Activated CD4-positive, alpha-beta T cell treated with anti-CD3 and anti-CD28 coated beads, Interleukin-2, amount 50 U/mL, for 48 hours (primary cell): Measurements from ENCODE around the gene CYB561D2.

ENCODE experiments used
- DNase-seq, 2 experiments: peaks; one replicate each; pipeline ENCODE4 v3.0.0-alpha.2; 2020

The CYB561D2 gene

DNA sequence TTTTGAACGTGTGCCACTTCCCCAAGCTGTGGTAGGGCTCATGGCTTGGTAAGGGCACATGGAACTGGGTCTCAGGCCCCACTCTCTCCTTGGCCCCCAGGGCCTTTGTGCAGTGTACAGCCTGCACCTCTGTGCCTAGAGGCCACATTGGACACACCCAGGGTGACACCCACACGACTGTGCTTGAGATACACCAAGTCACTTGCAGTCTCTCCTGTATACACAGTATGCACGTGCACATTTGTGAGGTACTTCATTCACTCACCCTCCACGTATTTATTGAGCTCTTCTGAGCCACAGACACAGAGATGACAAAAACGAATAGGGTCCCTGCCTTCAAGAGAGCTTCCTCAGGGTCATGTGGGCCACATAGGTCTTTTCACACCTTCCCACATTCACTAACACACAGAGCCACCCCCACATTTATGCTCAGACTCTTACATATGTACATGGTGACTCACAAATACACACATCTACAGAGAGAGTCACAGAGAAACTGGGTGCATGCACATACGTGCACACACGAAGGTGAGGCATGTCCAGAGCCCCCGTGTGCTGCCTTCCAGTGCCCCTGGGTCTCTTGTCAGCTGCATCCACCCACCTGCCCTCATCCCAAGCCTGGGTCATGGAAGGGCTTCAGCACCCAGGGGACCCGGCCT lies 18.5 kb downstream of the CYB561D2 start:
- DNase-seq, result no peak

DNA sequence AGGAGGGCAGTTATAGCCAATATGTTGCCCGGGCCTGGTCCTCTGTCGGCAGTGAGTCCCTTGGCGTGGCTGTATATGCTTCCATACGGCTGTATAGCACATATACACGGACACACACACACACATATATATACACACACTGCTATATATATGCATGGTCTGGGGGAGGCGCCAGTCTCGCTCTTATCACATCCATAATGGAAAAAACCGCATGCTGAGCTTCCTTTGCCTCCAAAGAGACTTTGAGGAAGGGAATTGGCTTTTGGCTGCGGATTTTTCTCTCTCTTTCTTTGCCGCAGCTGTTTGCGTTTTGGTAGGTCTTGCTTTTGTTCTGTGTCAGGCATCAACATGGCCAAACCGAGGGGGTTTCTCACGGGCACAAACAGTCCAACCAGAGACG lies 19.9 kb downstream of the CYB561D2 start:
- no peak for DNase-seq

DNA sequence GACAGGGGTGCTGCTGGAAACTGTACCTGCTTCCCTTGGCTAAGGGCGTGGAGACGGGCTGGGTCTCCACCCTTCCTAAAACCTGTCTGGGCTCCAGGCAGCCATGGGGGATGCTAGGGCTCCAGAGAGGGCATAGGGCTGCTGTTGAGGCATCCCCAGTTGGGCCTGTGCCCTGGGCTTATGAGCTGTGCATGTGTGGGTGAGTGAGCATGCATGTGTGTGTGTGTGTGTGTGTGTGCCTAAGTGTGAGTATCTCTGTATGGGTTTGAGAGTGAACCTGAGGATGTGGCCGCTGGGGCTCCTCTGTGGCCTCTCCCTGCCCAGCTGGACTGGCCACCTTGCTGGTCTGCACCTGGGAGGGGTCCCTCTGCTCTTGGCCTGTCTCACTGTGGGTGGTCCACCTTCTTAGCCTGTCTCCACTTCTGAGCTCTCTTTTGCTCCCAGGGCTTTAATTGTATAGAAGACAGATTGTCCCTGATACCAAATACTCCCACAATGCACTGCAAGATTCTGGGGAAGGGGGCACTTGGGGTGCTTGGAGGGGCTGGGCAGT lies 20.5 kb downstream of the CYB561D2 start:
- DNase-seq, result no peak

DNA sequence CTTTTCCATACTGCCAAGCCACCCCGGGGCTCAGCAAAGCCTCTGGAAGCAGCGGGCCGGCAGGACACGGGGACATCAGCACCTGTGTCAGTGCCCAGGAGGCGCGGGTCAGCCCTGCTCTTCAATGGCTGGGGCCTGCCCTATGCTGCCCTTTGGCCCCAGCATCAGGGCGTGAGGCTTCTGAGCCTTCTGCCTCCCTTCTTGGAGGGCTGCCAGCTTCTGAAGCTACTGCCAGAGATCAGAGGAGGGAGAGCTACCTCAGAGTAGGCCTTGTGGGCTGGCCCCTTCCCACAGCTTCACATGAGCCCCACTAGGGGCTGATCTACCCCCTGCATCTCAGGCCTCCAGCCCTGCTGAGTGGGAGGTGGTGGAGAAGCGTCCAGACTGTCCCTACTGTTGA lies 21.7 kb downstream of the CYB561D2 start:
- DNase-seq, result no peak

DNA sequence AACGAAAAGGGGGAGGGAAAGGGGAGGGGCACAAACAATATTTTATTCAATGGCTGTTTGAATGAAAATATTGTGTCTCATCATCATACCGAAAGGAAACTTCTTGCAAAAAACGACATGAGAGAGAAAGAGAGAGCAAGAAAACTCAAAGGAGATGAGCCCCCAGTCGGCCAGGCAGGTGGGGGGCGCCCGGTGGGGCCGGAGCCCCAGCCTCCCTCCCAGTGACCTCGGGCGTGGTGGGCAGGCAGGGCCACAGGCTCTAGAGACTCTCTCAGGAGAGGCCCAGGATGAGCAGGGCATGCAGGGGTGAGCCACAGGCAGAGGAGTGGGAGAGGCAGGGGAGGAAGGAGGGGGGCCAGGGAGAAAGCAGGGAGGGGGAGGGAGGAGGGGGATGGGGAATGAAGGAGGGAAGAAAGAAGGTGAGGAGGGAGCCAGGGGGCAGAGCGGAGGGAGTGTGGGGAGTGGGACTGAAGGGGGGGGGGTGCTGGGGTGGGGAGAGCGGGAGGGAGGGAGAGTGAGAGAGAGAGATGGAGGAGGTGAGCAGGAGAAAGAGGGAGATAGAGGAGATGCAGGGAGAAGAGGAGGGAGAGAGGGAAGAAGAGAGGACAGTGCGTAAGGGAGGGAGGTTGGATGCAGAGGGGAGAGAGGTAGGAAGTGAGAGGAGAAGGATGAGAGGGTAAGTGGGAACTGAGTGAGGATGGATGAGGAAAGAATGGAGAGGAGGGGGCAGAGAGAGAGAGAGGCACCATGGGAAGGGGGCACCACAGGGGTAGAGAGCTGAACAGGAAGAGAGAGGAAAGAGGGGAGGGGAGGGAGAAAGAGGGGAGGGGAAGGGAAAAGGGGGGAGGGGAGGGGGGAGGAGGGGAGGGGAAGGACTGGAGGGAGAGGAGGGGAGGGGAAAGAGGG lies 22.7 kb downstream of the CYB561D2 start:
- DNase-seq, result no peak

DNA sequence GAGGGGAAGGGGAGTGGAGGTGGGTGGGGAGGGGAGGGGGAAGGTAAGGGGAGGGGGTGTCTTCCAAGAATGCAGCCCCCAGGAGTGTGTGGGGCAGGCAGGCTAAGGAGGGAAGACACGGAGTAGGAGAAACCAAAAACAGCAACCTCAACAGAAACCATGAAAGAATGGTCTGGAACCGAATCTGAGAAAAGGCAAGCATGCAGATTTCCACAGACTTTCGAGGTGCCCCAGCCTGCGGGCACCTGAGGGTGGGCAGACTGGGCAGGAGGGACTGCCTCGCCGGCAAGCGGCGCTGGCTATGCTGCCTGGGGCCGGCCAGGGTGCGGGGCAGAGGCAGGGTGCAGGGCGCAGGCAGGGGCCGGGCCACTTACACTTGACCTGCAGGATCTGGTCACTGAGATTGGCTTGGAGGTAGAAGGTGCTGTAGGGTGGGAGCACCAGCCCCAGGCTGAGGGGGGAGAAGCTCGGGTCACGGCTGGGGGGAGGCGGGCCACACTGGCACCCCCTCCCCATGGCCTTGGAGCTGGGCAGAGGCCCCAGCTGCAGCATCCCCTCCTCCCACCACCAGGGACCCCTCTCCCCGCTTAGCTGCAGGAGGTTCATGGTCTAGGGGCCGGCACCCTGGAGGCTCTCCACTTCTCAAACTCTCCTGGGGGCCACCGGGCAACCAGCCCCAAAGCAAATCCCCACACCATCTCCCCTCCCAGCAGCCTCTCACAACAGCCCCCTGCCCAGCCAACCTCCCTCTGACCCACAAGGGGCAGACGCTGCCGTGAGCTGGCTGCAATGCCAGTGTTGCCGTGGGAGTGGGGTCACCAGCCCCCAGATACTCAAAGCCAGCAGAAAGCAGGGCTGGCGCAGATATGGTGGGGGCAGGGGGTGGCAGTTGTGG lies 23.9 kb downstream of the CYB561D2 start:
- DNase-seq, result no peak

DNA sequence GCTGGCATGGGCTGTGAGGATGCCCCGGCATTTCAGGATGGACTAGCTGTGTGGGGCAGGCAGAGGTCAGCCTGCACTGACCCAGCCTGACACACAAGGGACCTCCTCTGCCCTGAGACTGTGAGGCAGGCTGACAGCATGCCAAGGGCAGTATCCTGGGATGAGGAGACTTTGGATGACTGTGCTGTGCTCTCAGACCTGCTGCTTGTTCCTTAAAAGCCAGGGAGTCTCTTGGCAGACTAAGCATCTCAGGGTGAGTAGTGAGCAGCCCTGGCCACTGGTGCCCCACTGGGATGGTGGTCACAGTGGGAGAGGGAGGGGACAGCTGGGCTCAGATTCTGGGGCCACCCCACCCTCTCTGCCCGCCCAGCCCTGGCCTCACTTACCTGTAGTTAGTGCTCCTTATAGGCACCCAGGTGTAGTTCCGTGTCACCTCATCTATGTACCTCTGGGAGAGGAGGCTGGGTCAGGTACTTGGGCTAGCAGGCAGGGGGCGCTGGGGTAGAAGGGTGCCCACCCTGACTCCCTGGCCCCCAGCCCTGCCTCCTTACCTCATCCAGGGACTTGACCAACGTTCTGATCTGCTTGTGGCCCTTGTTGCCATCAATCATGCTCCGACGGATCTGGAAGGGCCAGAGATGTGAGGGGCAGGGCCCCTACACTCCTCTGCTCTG lies 24.7 kb downstream of the CYB561D2 start:
- DNase-seq, result no peak

DNA sequence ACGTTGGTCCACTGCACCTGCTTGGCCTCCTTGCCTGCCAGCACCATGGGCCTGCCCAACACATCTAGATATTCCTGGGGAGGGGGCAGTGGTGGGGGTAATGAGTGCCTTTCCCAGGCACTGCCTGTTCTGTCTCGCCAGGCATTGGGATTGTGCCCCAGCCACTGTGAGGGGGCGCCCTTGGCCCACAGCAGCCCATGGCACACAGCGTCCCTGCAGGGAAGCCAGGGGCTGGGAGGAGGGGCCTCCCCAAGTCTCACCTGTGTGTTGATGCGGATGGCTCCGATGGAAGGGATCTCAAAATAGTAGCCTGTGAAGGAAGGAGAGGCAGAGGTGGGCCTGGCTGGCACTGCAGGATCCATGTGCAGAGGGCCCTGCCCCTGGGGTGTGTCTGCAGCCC lies 27.4 kb downstream of the CYB561D2 start:
- no peak for DNase-seq

DNA sequence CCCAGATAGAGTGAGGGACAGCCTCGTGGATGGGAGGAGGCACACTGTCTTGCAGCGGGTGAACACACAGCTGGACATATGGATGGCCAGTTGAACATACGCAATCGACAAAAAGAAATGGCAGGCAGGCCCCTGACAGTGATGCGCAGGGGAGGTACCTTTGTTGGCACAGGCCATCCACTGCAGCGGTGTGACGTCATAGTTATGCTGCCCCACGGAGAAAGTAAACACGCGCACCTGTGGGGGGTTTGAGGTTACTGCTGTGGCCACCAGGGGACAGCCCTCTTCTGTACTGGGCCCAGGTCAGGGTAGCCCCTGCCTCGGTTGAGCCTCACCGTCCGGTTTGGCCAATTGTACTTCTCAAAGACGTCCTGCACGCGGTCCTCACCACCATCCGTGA lies 28.1 kb downstream of the CYB561D2 start:
- DNase-seq, result no peak

DNA sequence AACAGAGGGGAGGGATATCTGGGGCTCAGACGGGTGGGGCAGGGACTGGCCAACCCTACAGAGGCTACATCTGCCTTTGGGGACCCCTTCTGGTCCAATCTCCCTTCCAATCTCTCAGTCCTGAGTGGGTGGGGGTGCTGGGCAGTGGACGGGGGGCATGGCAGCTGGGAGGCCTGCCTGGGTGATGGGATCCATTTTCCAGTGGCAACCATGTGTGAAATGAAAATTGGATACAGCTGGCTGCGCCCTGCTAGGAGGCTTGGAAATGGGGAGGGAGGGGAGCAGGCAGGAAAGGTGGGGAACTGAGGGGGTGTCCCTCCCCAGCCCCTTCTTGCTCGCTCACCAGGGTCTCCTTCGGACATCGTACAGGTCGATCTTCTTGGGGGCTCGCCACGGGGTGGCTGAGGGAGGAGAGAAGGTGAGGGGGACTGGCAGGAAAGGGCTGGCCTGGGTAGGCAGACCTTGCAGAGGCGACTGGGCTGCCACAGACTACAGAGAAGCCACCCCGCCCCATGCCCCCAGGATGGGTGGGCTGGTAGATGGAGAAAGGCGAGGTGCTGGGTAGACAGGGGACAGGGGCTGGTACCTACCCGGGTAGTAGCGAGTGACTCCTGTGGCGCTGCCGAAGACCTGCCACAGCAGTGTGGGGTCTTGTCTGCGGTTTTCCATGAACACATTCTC lies 29.9 kb downstream of the CYB561D2 start:
- no peak for DNase-seq

DNA sequence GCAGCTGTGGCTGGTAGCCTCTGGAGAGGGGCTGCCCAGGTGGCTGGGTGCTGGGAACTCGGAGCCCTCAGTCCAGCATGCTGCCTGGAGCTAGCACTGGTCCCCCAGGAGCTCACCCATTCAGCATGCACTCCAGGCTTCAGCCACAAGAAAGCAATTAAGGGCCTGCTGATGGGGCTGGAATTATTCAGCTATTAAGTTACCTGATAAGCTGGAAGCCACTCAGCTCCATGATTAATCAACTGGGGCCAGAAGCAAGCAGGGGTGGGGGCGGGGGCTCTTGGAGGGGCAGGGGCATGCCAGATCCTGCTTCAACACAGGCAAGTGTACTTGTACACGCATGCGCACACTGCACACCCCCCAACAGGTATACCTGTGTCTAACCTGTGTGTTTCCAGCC lies 30.7 kb downstream of the CYB561D2 start:
- no peak for DNase-seq

DNA sequence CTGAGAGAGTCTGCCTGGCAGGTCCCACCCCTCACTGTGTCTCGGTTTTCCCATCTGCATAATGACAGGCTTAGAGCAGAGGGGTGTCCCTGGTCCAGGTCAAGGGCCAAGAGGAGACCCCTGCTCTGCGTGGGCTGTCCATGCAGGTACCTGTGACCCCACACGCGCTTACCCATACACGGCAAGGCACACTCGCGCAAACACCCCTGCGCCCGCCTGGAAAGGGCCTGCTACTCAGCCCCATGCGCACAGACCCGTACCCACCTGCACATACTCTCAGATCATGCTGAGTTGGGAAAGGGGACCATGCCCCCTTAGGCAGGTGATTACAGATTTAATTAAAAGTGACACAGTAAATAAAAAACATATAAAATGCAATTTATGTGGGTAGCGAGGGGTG lies 32.1 kb downstream of the CYB561D2 start:
- no peak for DNase-seq

DNA sequence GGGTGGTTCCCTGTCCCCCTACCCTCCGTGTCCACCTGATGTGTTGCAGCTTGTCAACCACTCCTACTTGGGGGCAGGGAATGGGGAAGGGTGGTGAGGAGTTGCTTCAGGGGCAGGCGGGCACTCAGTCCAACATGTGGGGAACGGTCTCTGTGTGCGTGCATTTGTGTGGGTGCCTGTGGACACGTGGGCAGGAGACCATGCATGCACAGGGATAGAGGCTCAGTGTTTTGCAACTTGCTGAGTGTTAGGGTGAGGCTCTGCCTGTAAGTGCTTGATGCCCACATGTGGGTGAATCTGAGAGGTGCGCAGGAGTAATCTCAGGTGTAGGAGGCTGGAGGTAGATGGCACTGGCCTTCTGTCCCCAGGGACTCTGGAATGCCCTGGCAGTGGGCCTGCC lies 33.1 kb downstream of the CYB561D2 start:
- DNase-seq, result no peak

DNA sequence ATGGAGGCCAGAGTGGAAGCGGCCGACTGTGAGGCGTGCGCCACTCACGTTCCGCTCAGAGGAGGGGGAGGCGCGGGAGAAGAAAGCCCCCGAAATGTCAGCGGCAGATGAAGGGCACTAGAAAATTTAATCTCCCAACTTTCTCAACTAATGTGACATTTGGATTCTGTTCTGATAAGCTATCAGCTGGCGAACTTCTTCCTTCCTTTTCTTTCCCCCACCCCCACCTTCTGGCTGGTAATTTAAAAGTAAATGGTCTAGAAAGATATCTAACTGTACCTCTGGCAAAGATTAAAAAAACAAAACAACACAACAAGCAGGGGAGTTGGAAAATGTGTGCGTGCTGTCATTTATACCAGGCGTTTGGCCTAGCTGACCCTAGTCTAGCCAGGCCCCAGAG lies 35.1 kb downstream of the CYB561D2 start:
- DNase-seq, result no peak

DNA sequence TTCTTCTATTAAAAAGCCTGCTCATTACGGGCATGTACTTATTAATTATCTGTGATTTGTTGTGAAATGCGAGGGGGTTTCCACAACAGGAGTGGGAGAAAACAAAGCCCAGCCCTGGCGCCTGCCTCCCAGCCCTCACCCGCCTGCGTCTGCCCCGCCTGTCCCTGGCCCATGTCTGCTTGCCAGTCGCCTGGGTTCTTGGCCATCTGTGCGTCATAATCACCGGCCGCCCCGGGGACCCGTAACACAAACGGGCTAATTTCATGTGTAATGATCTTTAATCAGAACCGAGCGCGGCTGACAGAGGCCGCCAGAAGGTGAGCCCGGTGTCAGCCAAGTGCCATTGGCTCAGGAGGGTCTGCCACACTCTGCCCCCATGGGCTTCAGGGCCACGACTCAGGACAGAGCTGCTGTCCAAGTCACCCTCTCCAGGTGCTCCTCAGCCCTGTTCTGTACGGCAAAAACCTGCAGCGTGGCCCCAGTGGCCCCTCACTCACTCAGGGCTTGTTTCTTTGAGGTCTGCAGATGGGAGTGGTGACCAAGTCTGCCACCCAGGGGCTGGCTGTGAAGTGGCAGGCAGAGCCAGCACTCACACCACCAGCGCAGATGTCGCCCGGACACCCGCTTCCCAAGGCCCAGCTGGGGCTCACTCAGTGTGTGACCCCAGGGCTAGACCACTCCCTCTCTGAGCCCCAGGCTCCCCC lies 37.5 kb downstream of the CYB561D2 start:
- DNase-seq, result no peak

DNA sequence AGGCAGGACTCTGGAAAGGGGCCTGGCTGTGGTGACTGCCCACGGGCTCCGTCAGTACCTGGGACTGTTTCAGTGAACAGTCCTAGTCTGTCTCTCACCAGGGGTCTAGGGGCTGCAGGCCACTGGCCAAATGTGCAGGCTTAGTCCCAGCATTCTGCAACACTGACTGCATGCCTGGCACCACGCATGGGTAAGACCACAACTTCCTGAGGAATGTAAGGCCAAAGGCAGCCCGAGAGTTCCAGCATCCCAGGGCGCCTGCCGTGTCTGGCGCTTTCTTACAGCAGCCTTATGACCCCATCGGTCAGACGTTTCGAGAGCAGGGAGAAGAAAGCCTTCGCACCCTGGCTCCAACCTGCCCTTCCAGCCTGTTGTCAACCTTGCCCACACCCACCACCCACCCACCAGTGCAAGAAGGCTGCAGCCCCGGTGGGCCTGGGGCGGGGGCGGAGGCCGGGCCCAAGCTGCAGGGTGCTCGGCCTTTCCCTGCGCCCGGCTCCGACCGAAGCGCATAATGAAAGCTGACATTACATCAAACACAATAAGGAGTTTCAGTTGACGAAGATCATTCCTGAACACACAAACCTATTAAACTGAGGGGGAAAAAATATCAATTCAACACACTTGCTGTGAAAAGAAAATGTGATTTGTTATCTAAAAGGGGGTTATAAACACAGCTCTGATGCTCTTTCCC lies 38.2 kb downstream of the CYB561D2 start:
- DNase-seq, result no peak

DNA sequence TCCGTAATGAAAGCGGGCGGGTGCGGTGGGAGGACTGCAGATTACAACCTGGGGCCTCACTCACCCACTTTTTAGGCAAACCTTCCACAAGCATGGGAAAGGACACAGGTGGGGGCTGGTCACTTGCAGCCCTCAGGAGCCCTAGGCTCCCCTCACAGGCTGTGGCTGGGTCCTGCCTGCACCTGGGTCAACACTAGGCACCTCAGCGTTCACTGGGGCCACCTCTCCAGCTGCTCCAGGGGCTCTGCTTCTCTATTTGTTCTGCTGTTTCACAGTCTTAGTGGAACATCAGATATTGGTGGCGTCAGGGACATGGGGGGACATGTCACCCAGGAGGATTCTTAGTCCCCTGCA lies 38.7 kb downstream of the CYB561D2 start:
- no peak for DNase-seq

DNA sequence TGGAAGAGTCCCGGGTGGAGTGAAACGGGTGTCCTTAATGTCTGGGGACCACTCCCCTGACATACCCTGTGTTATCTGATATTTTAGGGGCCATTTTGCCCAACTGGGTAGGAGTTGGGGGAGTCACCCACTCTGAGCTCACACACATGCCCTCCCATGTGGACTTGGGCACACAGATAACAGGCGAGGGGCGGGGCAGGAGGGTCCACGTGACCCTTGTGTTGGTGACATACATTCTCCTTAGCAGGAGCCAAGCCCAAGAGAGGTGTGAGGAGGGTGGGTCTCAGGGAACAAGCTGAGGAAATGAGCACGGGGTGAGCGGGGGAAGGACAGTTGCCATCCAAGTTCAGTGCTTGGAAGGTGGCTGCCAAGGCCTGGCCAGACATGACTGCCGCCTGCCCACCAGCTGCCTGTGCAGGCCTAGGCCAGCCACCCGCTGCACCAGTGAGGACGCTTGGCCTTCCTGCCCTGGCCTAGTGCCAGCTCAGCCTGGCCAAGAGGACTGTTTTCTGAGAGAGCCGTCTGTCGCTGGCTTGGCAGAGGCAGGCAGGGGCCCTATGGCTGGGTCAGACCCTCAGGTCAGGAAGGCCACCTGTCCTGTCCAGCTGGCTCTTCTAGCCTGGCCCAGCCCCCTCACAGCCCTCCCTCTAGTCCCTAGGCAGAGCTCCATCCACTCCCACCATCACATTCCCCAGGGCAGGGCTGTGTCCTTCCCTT lies 40.0 kb downstream of the CYB561D2 start:
- DNase-seq, result no peak

DNA sequence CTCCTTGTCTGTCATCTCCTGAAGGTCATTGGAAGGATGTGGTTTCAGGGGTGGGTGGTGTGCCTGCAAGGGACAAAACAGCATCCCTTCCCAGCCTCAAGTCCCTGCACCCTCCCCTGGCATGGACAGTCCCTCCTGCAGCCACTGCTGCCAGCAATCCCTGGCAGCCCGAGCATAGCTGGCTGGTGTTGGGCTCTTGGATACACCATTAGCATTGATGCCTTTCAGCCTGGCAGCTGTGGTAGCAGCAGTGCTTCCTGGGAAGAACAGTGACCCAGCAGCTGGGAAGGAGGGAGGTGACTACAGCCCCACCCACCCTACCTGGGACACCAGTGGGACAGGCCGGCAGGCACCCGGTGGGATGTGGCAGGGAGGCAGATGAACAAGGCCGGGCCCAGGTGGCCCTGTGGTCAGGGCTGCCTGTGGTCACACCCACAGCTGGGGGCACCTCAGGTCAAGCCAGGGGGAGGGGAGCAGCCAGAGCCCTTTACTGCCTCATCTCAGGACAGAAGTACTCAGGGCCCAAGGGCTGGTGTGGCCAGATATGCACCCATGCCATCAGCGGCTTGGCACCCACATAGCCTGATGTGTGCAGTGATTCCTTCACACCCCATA lies 41.5 kb downstream of the CYB561D2 start:
- no peak for DNase-seq

DNA sequence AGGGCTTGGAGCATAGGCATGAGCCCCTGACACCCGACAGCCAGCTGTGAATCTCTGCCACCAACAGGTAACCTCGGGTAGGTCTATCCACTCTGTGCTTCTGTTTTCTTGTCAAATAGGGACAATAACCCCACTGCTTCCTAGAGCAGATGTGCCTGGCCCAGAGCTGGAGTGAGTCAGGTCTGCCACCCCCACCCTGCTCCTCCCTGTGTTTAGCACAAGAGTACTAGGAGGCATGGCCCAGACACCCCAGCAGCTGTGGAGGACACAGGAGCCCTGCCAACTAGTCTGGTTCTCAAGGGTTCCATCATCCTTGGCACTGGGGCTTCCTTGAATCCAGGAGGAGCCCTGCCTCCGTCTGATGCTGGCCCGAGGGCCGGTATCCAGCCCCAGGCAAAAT lies 42.4 kb downstream of the CYB561D2 start:
- DNase-seq, result no peak
